ENCODE data around the gene SLC26A1. TPM values are rescaled to one million over a fixed set of nuclear protein-coding genes. Genes with fewer than 3 reads are reported as not detected.

Gene SLC26A1
- total and polyA plus RNA-seq, 2 experiments from 2014 or later = 0.77 to 6.3 TPM

DNA sequence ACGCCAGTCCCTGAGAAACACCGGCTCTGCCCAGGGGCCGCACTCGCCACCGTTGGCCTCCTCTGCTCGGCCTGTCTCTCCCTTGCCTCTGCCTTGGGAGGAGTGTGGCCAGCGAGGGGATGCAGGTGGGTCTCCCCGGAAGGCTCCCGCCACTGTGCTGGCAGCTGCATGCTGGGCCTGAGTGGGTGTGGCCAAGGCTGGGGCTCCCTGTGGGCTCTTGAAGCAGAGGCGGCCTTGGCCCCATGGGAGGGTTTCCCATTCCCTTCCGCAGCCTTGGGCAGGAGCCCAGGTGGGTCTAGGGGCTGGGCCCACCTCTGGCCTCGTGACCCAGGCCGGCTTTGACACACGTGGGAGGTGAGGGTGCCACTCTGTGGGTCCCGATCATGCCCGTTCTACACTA is 37.4 kb upstream of the SLC26A1 start:
- Histone ChIP-seq H3K36me3 (no peaks in the 10 kb centered on the region), H3K27me3 (no peaks in the 10 kb centered on the region), H3K9me3 (ENCODE audit: low read depth) (no peaks in the 10 kb centered on the region), H3K27ac (no peak overlapping the region), H3K4me3 (no peak overlapping the region), H3K4me1 (ENCODE audit: low read depth) (peaks cover 14% of the 10 kb centered on the region)
- TF ChIP-seq, protein P1, sequence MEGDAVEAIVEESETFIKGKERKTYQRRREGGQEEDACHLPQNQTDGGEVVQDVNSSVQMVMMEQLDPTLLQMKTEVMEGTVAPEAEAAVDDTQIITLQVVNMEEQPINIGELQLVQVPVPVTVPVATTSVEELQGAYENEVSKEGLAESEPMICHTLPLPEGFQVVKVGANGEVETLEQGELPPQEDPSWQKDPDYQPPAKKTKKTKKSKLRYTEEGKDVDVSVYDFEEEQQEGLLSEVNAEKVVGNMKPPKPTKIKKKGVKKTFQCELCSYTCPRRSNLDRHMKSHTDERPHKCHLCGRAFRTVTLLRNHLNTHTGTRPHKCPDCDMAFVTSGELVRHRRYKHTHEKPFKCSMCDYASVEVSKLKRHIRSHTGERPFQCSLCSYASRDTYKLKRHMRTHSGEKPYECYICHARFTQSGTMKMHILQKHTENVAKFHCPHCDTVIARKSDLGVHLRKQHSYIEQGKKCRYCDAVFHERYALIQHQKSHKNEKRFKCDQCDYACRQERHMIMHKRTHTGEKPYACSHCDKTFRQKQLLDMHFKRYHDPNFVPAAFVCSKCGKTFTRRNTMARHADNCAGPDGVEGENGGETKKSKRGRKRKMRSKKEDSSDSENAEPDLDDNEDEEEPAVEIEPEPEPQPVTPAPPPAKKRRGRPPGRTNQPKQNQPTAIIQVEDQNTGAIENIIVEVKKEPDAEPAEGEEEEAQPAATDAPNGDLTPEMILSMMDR (IDR thresholded peaks at IDR 0.05; ENCODE audit: low read depth, low read length) = no peak
- no peak for DNase-seq (ENCODE audit: low read depth in 1 of 2, low spot score in 1 of 2)

DNA sequence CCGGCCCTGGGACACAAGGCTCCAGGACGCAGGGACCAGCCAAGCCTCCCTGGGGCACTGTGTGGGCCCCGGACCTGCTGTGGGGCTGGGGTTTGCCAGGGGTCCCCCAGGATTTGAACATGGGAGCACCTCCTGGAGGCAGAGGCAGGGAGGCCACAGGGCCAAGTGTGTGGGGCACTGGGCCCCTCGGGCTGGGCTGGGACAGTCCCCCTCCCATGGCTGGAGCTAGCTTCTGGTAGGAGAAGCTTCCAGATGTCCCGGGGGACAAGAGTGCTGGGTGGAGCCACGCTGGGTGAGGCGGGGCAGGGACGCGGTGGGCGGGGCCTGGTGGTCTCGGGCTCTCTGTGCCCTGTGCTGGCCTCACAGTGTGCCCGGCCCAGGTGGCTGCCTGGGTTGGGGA is 36.8 kb upstream of the SLC26A1 start:
- TF ChIP-seq, protein P1 (IDR thresholded peaks at IDR 0.05; ENCODE audit: low read depth, low read length) = no peak
- peaks cover 14% of the 10 kb centered on the region for H3K4me1 ChIP-seq (ENCODE audit: low read depth)
- no peaks in the 10 kb centered on the region for H3K9me3 ChIP-seq (ENCODE audit: low read depth)
- no peak overlapping the region for H3K4me3 ChIP-seq
- DNase-seq (ENCODE audit: low read depth in 1 of 2, low spot score in 1 of 2) = no peak
- no peaks in the 10 kb centered on the region for H3K36me3 ChIP-seq
- no peak overlapping the region for H3K27ac ChIP-seq
- no peaks in the 10 kb centered on the region for H3K27me3 ChIP-seq

DNA sequence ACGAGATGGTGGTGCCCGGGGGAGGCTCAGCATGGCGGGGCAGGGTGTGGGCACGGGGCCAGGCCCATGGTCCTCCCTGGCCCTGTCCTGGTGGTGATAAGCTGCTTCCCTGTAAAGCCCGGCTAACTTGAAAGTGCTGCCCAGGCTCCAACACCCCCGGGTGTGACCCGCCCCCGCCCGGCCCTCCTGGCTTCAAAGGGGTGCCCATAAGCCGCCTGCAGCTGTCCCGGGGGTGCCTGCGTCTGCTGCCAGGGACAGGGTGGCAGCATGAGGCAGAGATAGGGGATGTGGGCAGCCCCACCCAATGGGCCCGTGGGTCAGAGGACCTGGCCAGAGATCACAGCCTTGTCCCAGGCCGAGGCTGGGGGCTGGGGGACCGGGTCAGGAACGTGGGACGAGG is 36.3 kb upstream of the SLC26A1 start:
- H3K27ac ChIP-seq = no peak overlapping the region
- no peak for DNase-seq (ENCODE audit: low read depth in 1 of 2, low spot score in 1 of 2)

GRCh38 chr4:1028574-1029220 is 35.5 kb upstream of the SLC26A1 start:
- Histone ChIP-seq H3K4me1 (ENCODE audit: low read depth) (peaks cover 14% of the 10 kb centered on the region), H3K27me3 (no peaks in the 10 kb centered on the region), H3K27ac (no peak overlapping the region), H3K36me3 (no peaks in the 10 kb centered on the region), H3K4me3 (no peak overlapping the region), H3K9me3 (ENCODE audit: low read depth) (no peaks in the 10 kb centered on the region)
- TF ChIP-seq, protein P1 (IDR thresholded peaks at IDR 0.05; ENCODE audit: low read depth, low read length) = no peak
- DNase-seq (ENCODE audit: low read depth in 1 of 2, low spot score in 1 of 2) = no peak

More for the DNA sequence above, 36.3 kb upstream of the SLC26A1 start:
- Histone ChIP-seq H3K36me3 (no peaks in the 10 kb centered on the region), H3K4me3 (no peak overlapping the region), H3K9me3 (ENCODE audit: low read depth) (no peaks in the 10 kb centered on the region), H3K27me3 (no peaks in the 10 kb centered on the region), H3K4me1 (ENCODE audit: low read depth) (peaks cover 14% of the 10 kb centered on the region)
- TF ChIP-seq, protein P1 (IDR thresholded peaks at IDR 0.05; ENCODE audit: low read depth, low read length) = no peak

- Histone ChIP-seq H3K9me3 (ENCODE audit: low read depth) (no peaks in the 10 kb centered on the region), H3K4me3 (no peak overlapping the region), H3K36me3 (no peaks in the 10 kb centered on the region), H3K27ac (no peak overlapping the region), H3K27me3 (no peaks in the 10 kb centered on the region), H3K4me1 (ENCODE audit: low read depth) (peaks cover 14% of the 10 kb centered on the region)
- TF ChIP-seq, protein P1 (IDR thresholded peaks at IDR 0.05; ENCODE audit: low read depth, low read length) = no peak
- peak in 1 of 2 donors; percentile 43 for DNase-seq (ENCODE audit: low read depth in 1 of 2, low spot score in 1 of 2)
Observed at GRCh38 chr4:1027915-1028238, 34.7 kb upstream of the SLC26A1 start.
